Chondrocyte (in vitro differentiated cells): ENCODE data around the gene STK17B. TPM values are rescaled to one million over a fixed set of nuclear protein-coding genes. Genes with fewer than 3 reads are reported as not detected.
A peak's percentile ranks its signal among the peaks of the same experiment; 100 is the strongest.

Experiments
- DNase-seq: peaks from one replicate; pipeline ENCODE4 v3.0.0; 2021; ENCODE audit warnings: mixed read lengths, low spot score
- H3K27ac Mint-ChIP-seq: one replicate; pipeline ENCODE4 v1.8.0; 2021; ENCODE audit warnings: mild to moderate bottlenecking, moderate library complexity, mixed read lengths; ENCODE audit not compliant: unreplicated experiment
- H3K27me3 Mint-ChIP-seq: 2 replicates; pipeline ENCODE4 v1.8.0; 2021; ENCODE audit warnings: low read depth, mixed read lengths
- H3K36me3 Mint-ChIP-seq: 2 replicates; pipeline ENCODE4 v1.8.0; 2021; ENCODE audit warnings: low read depth, mixed read lengths
- H3K4me1 Mint-ChIP-seq: 2 replicates; pipeline ENCODE4 v1.8.0; 2021; ENCODE audit warnings: low read depth, mild to moderate bottlenecking, mixed read lengths
- H3K4me3 Mint-ChIP-seq: one replicate; pipeline ENCODE4 v1.8.0; 2021; ENCODE audit warnings: mild to moderate bottlenecking, moderate library complexity, mixed read lengths; ENCODE audit not compliant: unreplicated experiment
- H3K9me3 Mint-ChIP-seq: 2 replicates; pipeline ENCODE4 v1.8.0; 2021; ENCODE audit warnings: low read depth, mixed read lengths
- total RNA-seq: library from RNA; stranded (reverse); gene quantifications from 3 replicates; pipeline ENCODE4 v1.2.1, GENCODE V29; 2021
- TF ChIP-seq, protein P1 (sequence below): fragments of 200-600 bp; sonication (generic); IDR thresholded peaks from 2 replicates; pipeline ENCODE4 v1.5.0; 2021; ENCODE audit warnings: antibody characterized with exemption, mild to moderate bottlenecking, moderate library complexity

The STK17B gene
- total RNA-seq, 1 donor from 2014 or later, result 37.2 TPM

DNA sequence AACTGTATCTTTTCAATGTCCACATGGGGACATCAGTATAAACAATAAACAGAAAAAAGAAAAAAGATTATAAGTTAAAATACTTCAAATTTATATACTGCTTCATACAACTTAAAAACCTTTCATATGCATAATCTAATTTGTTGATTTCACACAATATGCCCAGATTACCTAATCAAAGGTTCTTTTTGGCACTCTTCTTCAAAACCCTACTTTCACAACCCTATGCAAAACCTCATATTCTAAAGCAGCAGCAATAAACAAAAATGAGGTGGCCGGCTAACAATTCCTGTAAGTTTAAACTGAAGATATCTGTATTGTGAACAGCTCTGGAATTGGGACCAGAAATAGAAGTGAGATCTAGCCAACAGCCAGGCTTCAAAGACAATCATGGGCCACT lies 28.6 kb downstream of the STK17B start:
- H3K4me3 Mint-ChIP-seq, result no peak overlapping the region
- H3K9me3 Mint-ChIP-seq, result no peaks in the 10 kb centered on the region
- TF ChIP-seq, protein P1, sequence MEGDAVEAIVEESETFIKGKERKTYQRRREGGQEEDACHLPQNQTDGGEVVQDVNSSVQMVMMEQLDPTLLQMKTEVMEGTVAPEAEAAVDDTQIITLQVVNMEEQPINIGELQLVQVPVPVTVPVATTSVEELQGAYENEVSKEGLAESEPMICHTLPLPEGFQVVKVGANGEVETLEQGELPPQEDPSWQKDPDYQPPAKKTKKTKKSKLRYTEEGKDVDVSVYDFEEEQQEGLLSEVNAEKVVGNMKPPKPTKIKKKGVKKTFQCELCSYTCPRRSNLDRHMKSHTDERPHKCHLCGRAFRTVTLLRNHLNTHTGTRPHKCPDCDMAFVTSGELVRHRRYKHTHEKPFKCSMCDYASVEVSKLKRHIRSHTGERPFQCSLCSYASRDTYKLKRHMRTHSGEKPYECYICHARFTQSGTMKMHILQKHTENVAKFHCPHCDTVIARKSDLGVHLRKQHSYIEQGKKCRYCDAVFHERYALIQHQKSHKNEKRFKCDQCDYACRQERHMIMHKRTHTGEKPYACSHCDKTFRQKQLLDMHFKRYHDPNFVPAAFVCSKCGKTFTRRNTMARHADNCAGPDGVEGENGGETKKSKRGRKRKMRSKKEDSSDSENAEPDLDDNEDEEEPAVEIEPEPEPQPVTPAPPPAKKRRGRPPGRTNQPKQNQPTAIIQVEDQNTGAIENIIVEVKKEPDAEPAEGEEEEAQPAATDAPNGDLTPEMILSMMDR, result no peak
- peaks cover 27% of the 10 kb centered on the region for H3K36me3 Mint-ChIP-seq
- no peak for DNase-seq
- peak overlapping the region; percentile 56 for H3K27ac Mint-ChIP-seq
- H3K4me1 Mint-ChIP-seq, result peaks cover 17% of the 10 kb centered on the region
- no peaks in the 10 kb centered on the region for H3K27me3 Mint-ChIP-seq

DNA sequence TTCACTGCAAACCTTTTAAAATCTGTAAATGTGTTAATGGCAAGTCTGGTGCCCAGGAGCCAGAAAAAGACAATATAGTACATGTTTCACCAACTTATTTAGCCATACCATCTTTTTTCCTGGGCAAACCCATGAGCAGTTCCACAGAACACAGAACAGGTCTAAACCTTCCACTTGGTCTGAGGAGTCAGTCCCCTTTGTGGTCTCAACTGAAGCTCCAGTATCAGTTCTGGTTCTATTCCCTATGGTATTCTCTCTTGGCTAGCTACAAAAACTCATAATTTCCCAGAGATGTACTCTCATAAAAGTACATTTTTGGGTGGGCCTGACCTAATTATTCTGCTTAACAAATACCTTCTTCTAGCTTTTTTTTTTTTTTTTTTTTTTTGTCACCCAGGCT lies 31.2 kb downstream of the STK17B start:
- Mint-ChIP-seq H3K27ac (no peak overlapping the region), H3K4me1 (peaks cover 27% of the 10 kb centered on the region), H3K9me3 (no peaks in the 10 kb centered on the region), H3K36me3 (peaks cover 30% of the 10 kb centered on the region), H3K4me3 (no peak overlapping the region), H3K27me3 (no peaks in the 10 kb centered on the region)
- TF ChIP-seq, protein P1, result no peak
- no peak for DNase-seq

DNA sequence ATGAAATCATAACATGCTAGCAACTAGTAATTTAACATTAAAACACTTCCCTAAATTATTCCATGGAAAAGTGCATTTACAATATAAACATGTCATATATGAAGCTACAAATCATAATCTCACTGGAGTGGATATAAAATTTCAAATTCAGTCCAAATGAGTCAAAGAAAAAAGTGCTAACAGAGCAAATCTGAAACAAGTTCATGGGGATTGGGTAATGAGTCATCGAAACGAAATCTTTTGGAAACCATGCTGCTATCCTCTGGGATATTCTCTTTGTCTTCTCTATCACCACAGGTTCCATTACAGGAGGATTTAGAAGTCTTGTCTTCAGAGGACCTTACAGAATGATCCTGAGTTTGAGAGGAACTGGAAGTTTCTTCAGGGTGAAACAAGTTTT lies 34.1 kb downstream of the STK17B start:
- Mint-ChIP-seq H3K27me3 (no peaks in the 10 kb centered on the region), H3K36me3 (peaks cover 33% of the 10 kb centered on the region), H3K4me3 (no peak overlapping the region), H3K9me3 (peaks cover 3% of the 10 kb centered on the region), H3K27ac (peak overlapping the region; percentile 37), H3K4me1 (peaks cover 15% of the 10 kb centered on the region)
- TF ChIP-seq, protein P1, result no peak
- DNase-seq, result no peak

DNA sequence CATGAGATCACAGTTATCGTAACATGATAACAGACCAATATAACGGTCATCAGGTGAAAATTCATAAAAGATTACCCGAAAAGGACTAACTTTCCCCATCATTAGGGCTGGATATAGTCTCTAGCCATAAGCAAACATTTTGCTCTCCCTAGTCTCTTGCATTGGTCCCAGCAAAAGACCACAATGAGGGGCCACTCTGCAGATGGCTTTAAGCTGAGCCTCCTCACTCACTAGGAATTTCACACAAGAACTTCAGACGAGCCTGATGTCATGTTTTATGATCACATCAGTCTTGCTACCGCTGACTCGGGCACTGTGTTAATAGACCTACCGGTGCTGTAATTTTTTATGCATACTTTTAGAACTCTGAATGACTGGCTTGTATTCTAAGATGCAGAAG lies 35.2 kb downstream of the STK17B start:
- TF ChIP-seq, protein P1, result no peak
- H3K27ac Mint-ChIP-seq, result no peak overlapping the region
- H3K4me3 Mint-ChIP-seq, result no peak overlapping the region
- H3K4me1 Mint-ChIP-seq, result peaks cover 22% of the 10 kb centered on the region
- H3K9me3 Mint-ChIP-seq, result peaks cover 13% of the 10 kb centered on the region
- H3K36me3 Mint-ChIP-seq, result peaks cover 35% of the 10 kb centered on the region
- DNase-seq, result no peak
- H3K27me3 Mint-ChIP-seq, result no peaks in the 10 kb centered on the region

DNA sequence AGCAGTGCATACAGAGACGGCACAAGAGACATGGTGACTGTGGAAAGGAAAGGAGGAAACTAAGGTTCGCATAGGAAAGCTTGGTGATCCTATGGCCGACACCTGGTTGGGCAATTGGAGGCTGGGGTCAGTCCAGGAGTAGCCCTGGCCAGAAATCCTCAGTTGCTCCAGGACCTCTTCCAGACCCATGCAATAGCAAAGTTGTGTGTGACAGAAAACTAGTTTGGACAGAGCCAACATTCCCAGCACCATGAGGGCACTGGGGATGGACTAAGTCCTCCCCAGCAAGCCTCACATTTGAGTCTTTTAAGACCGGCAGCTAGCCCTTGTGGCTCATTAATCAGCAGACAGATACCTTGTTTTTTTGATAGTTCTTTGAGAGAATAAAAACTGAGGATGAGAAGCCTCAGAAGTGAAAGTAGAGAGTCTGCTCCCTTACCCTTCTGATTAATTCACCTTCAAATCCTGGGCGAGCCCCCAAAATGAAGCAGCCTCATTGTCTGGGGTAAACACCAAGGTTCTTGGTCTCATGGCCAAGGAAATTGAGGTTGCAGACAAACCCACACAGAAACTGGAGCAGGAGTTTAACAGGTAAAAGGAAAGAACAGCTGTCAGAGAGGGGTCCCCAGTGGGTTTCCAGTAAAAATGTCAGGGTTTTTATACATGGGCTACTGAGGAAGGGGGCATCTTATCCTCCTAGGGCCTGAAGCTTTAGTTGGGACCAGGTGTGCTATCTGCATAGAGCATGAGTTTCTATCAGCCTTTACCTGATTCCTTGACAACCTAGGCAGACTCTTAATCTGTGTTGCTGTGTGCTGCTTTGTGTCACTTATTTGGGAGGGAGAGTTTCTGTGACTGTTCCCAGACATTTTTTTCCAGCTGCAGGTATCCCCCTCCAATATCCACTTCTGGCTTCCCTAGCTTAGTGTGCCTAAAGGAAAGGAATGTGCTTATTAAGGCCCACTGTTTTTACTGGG lies 39.1 kb downstream of the STK17B start:
- peaks cover 25% of the 10 kb centered on the region for H3K9me3 Mint-ChIP-seq

More for the DNA sequence above, 39.1 kb downstream of the STK17B start:
- DNase-seq, result no peak
- H3K4me1 Mint-ChIP-seq, result peaks cover 12% of the 10 kb centered on the region
- no peaks in the 10 kb centered on the region for H3K27me3 Mint-ChIP-seq
- no peak overlapping the region for H3K4me3 Mint-ChIP-seq
- TF ChIP-seq, protein P1, result no peak
- no peak overlapping the region for H3K27ac Mint-ChIP-seq
- H3K36me3 Mint-ChIP-seq, result peaks cover 28% of the 10 kb centered on the region
